Endothelial cell of hepatic sinusoid (primary cell): ENCODE data around the gene HIVEP3.

Source experiments
- in situ Hi-C: cut with HindIII; loops from 2 replicates; pipeline ENCODE4 v1.10.0; 2017; ENCODE audit warnings: low sequenced_read_pairs

HIVEP3 gene

GRCh38 chr1:41894808-41895483 lies 23.8 kb downstream of the HIVEP3 start:
- in situ Hi-C loops: no loop called here

- in situ Hi-C loops: no loop called here
Observed at GRCh38 chr1:41894101-41894807, 24.5 kb downstream of the HIVEP3 start.

- in situ Hi-C loops: no loop called here
Observed at GRCh38 chr1:41892301-41892781, 26.4 kb downstream of the HIVEP3 start.

- in situ Hi-C loops: no loop called here
Observed at GRCh38 chr1:41891199-41891896, 27.4 kb downstream of the HIVEP3 start.

GRCh38 chr1:41890825-41891198 lies 27.9 kb downstream of the HIVEP3 start:
- in situ Hi-C loops: no loop called here

GRCh38 chr1:41889506-41890414 lies 29.0 kb downstream of the HIVEP3 start:
- in situ Hi-C loops: no loop called here

GRCh38 chr1:41888756-41889155 lies 30.0 kb downstream of the HIVEP3 start:
- in situ Hi-C loops: no loop called here

- in situ Hi-C loops: no loop called here
Observed at GRCh38 chr1:41887365-41887764, 31.4 kb downstream of the HIVEP3 start.

- in situ Hi-C loops: no loop called here
Observed at GRCh38 chr1:41884256-41885230, 34.2 kb downstream of the HIVEP3 start.

GRCh38 chr1:41883507-41883906 lies 35.2 kb downstream of the HIVEP3 start:
- in situ Hi-C loops: no loop called here

- in situ Hi-C loops: no loop called here
Observed at GRCh38 chr1:41882486-41882885, 36.2 kb downstream of the HIVEP3 start.

- in situ Hi-C loops: no loop called here
Observed at GRCh38 chr1:41882068-41882477, 36.6 kb downstream of the HIVEP3 start.

- in situ Hi-C loops: no loop called here
Observed at GRCh38 chr1:41880950-41881885, 37.5 kb downstream of the HIVEP3 start.

- in situ Hi-C loops: no loop called here
Observed at GRCh38 chr1:41880261-41880660, 38.5 kb downstream of the HIVEP3 start.

GRCh38 chr1:41879617-41880016 lies 39.1 kb downstream of the HIVEP3 start:
- in situ Hi-C loops: no loop called here

- in situ Hi-C loops: no loop called here
Observed at GRCh38 chr1:41878911-41879310, 39.8 kb downstream of the HIVEP3 start.

- in situ Hi-C loops: no loop called here
Observed at GRCh38 chr1:41878495-41878894, 40.2 kb downstream of the HIVEP3 start.

GRCh38 chr1:41876576-41877445 lies 41.9 kb downstream of the HIVEP3 start:
- in situ Hi-C loops: no loop called here
